ENCODE data around the gene MAG.
"Not testable (repeated sequence)": the region's sequence is repeated elsewhere in the genome, so short reads cannot be mapped to it uniquely, and the experiment has no call there.

The MAG gene

GRCh38 chr19:35346193-35347052, 54.5 kb downstream of the MAG start:
- DNase-seq (ENCODE audit: low read depth) = no peak

DNA sequence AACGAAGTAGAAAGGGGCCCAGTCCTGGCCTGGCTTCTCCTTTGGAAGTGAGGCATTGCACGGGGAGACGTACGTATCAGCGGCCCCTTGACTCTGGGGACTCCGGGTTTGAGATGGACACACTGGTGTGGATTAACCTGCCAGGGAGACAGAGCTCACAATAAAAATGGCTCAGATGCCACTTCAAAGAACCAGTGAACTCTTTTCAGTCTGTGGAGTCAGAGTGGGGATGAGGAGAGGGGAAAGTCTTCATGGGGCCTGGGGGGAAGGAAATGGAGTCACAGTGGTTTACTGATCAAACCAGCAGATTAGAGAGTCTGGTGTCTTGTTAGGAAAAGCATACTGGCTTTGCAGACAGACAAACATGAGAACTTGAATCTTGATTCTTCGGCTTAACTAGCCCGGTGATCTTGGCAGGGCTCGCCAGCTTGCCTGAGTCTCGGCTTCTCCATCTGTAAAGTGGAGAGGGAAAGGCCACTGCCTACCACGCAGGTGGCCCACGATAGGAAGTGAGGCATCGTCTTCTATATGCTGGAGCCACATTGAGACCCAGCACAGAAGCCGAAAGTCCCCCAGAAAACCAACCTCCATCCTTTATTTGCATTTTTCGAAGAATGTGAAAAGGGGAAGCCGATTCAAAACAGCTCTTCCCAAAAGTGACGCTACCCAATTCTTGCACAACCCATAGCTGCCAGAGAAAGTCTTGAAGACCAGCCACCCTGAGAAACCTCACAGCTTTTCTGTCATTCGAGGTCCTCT, 55.4 kb downstream of the MAG start, which contains the start of gene FFAR1:
TSS of gene FFAR1 (plus strand) at position 732 of the 759 bp plus-strand sequence. CDS start 3,650 bp downstream, outside the sequence.
- DNase-seq (ENCODE audit: low read depth) = no peak

DNA sequence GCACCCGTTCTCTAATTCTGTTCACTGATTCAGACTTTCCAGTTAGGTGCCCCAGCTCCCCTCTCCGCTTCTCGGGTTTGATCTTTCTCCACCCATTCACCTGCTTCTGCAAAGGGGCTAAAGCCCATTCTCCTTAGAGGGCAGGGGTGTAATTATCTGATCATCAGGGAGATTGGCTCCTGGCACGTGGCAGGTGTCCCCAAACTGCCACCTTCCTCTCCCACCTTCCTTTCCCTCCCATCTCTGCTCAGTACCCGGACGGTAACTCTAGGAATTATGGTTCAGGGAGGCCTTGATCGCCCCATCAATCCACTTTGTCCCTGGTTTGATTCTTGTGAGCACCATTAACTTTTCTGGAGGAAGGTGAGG, 56.0 kb downstream of the MAG start:
- DNase-seq (ENCODE audit: low read depth) = no peak

DNA sequence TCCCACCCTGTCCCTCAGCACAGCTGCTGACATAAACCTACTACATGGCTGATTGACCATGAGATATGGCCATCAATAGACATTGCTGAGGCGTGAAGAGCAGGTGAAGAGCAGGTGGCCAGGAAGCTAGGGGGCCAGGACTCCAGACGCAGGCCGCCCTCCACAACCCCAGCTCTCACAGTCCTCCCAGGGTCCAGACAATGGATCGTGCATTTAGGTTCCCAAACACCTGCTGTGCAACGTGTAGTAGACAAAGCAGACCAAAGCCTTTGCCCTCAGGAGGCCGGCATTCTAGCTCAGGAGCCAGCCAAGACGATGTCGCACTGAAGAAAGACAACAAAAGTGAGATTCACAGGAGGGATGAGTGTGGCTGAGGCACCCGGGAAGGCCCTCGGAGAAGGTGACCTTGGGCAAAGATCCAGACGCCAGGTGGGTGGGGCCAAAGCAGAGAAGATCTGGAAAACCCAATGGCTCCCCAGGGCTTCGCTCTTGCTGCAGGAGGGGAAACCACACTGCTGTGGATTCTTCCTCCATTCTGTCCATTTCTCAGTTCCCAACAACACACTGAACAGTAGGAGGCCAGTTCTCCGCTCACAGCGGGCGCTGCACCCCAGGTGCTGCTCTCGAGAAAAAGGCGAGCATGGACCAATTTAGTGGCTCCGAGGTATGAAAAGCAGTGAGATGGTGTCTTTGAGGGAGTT, 57.1 kb downstream of the MAG start:
- no peak for DNase-seq (ENCODE audit: low read depth)

DNA sequence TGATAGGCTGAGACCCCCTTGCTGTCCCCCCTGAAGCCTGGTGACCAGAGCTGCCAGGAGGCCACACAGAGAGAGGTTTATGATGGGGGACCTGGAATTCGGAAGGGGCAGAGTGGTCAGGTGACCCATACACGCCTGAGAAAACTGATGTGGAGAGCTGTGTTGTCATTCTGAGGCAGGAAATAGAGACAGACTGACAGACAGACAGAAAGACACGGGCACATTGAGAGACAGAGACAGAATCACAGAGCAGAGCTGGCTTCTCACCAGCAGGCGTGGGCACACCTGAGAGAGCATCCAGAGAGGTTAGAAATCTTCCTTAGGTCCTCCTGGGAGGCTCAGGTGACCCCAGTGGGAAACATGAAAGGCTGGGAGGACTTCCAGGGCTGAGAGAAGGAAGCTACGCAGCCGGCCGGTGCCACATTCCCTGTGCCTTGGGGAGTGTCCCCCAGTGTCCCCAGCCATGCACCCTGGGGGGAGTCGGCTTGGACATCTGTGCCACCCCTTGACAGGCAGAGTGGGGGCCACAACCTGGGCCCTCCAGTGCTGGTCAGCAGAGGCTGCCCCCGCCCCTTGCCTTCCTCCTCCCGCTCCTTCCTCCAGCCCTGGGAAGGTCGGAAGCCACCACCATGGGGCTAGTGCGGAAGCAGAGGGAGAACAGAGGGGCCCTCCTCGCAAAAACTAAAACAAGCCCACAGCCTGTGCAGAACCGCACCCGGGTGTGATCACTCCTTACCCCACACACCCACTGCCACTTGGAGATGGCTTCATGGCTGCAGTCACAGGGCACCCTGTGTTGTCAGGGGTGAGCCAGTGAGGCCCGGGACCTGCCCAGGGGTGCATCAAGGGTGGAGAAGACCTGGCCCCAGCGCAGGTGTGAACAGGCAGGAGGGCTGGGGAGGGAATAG, 57.9 kb downstream of the MAG start:
- no peak for DNase-seq (ENCODE audit: low read depth)

GRCh38 chr19:35350591-35350990, 58.6 kb downstream of the MAG start:
- no peak for DNase-seq (ENCODE audit: low read depth)

GRCh38 chr19:35351411-35352176, 59.6 kb downstream of the MAG start:
- DNase-seq (ENCODE audit: low read depth) = no peak

GRCh38 chr19:35352177-35352447, 60.2 kb downstream of the MAG start:
- DNase-seq (ENCODE audit: low read depth) = no peak

- peak; percentile 42 for DNase-seq (ENCODE audit: low read depth)
These were observed 60.7 kb downstream of the MAG start for GRCh38 chr19:35352448-35353304.

DNA sequence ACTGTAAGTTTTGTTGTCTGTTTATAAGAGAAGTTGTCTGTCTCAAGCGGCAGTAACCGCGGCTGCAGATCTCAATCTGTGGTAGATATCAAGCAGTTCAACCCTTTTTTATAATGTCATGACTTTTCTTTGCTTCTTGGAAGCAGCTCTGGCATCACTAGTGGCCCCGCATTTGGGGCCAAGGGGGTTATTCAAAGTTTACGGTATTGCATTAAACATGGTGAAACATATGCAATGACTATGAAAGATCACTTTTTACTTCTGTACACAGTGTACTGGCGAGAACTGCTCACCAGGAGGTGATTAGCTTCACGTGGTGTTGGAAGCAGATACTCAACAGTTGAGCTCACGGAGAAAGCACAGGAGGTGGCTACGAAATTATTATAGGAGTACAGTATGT, 61.7 kb downstream of the MAG start:
- DNase-seq (ENCODE audit: low read depth) = no peak

GRCh38 chr19:35354898-35355297, 62.9 kb downstream of the MAG start:
- DNase-seq (ENCODE audit: low read depth) = no peak

GRCh38 chr19:35355791-35356460, 64.0 kb downstream of the MAG start:
- no peak for DNase-seq (ENCODE audit: low read depth)

GRCh38 chr19:35357867-35358573, 66.1 kb downstream of the MAG start, which contains the start of gene FFAR3:
FFAR3 (plus strand) TSS chr19:35358460; CDS start chr19:35358891, 431 bp downstream.
- no peak for DNase-seq (ENCODE audit: low read depth)

- DNase-seq (ENCODE audit: low read depth) = not testable (repeated sequence)
These were observed 66.9 kb downstream of the MAG start for GRCh38 chr19:35358834-35359233.

- not testable (repeated sequence) for DNase-seq (ENCODE audit: low read depth)
These were observed 67.4 kb downstream of the MAG start for GRCh38 chr19:35359395-35359794.

GRCh38 chr19:35360081-35360480, 68.1 kb downstream of the MAG start:
- DNase-seq (ENCODE audit: low read depth) = not testable (repeated sequence)

GRCh38 chr19:35360880-35361420, 69.0 kb downstream of the MAG start:
- DNase-seq (ENCODE audit: low read depth) = no peak

- no peak for DNase-seq (ENCODE audit: low read depth)
These were observed 70.5 kb downstream of the MAG start for GRCh38 chr19:35362261-35363000.
